Mesenchymal stem cell (in vitro differentiated cells and primary cell): ENCODE measurements around the gene HS3ST3B1.

Experiments
- DNase-seq: peaks from one replicate; pipeline ENCODE4 v3.0.0-alpha.2; 2013
- H2AFZ ChIP-seq: one replicate; pipeline ENCODE4 v1.6.1; 2013; ENCODE audit warnings: low read depth, mild to moderate bottlenecking, control low read depth, inconsistent platforms, low read length, moderate library complexity
- H2AK5ac ChIP-seq: 2 replicates; pipeline ENCODE4 v1.6.1; 2013; ENCODE audit warnings: low read length, moderate library complexity, mild to moderate bottlenecking, inconsistent platforms; ENCODE audit not compliant: severe bottlenecking
- H2BK120ac ChIP-seq: one replicate; pipeline ENCODE4 v1.6.1; 2013; ENCODE audit warnings: low read depth, mild to moderate bottlenecking, inconsistent platforms, low read length, moderate library complexity
- H2BK12ac ChIP-seq, 2 experiments: one replicate each; pipeline ENCODE4 v1.6.1; 2013; ENCODE audit warnings: inconsistent platforms in 2 of 2, low read length in 2 of 2, mild to moderate bottlenecking in 2 of 2, moderate library complexity in 2 of 2, control low read depth in 1 of 2
- H2BK15ac ChIP-seq: one replicate; pipeline ENCODE4 v1.6.1; 2013; ENCODE audit warnings: mild to moderate bottlenecking, low read depth, inconsistent platforms; ENCODE audit not compliant: poor library complexity, severe bottlenecking
- H2BK5ac ChIP-seq: 2 replicates; pipeline ENCODE4 v1.6.1; 2013; ENCODE audit warnings: low read depth, mild to moderate bottlenecking, low read length, control low read depth, inconsistent platforms; ENCODE audit not compliant: poor library complexity, severe bottlenecking
- H3K14ac ChIP-seq, 2 experiments: one replicate each; pipeline ENCODE4 v1.6.1; 2013; ENCODE audit warnings: inconsistent platforms in 2 of 2, low read length in 2 of 2, control low read depth in 1 of 2, mild to moderate bottlenecking in 1 of 2, moderate library complexity in 1 of 2
- H3K18ac ChIP-seq, 2 experiments: one replicate each; pipeline ENCODE4 v1.6.1; 2013; ENCODE audit warnings: inconsistent platforms in 2 of 2, low read length in 2 of 2, control low read depth in 1 of 2, low read depth in 1 of 2, mild to moderate bottlenecking in 1 of 2
- H3K23ac ChIP-seq, 2 experiments: one replicate each; pipeline ENCODE4 v1.6.1; 2013; ENCODE audit warnings: inconsistent platforms in 2 of 2, low read length in 2 of 2, mild to moderate bottlenecking in 2 of 2, moderate library complexity in 2 of 2, control low read depth in 1 of 2
- H3K27ac ChIP-seq: 2 replicates; pipeline ENCODE4 v1.5.1; 2013; ENCODE audit warnings: mild to moderate bottlenecking, moderate library complexity, low read length, control low read depth, inconsistent platforms; ENCODE audit not compliant: poor library complexity, severe bottlenecking
- H3K27me3 ChIP-seq, 2 experiments: 2 replicates each; pipeline versions ENCODE4 v1.6.1 to v1.7.0; 2013; ENCODE audit warnings: low read length in 2 of 2, mild to moderate bottlenecking in 2 of 2, moderate library complexity in 2 of 2, control low read depth in 1 of 2, inconsistent platforms in 1 of 2; ENCODE audit not compliant: control insufficient read depth in 1 of 2, insufficient read depth in 1 of 2
- H3K36me3 ChIP-seq, 2 experiments: 2 replicates each; pipeline versions ENCODE4 v1.6.1 to v1.7.0; 2013; ENCODE audit warnings: low read length in 2 of 2, control low read depth in 1 of 2, inconsistent platforms in 1 of 2, low read depth in 1 of 2, mild to moderate bottlenecking in 1 of 2; ENCODE audit not compliant: insufficient read depth in 2 of 2, control insufficient read depth in 1 of 2
- H3K4ac ChIP-seq, 2 experiments: one replicate each; pipeline ENCODE4 v1.6.1; 2013; ENCODE audit warnings: inconsistent platforms in 2 of 2, low read length in 2 of 2, mild to moderate bottlenecking in 2 of 2, moderate library complexity in 2 of 2, control low read depth in 1 of 2, low read depth in 1 of 2
- H3K4me1 ChIP-seq: 2 replicates; pipeline ENCODE4 v1.6.1; 2013; ENCODE audit warnings: low read depth, low read length, control low read depth; ENCODE audit not compliant: control insufficient read depth, insufficient read depth
- H3K4me2 ChIP-seq: 2 replicates; pipeline ENCODE4 v1.6.1; 2013; ENCODE audit warnings: low read length, mild to moderate bottlenecking, inconsistent platforms; ENCODE audit not compliant: poor library complexity, severe bottlenecking
- H3K4me3 ChIP-seq, 2 experiments: 2 replicates each; pipeline versions ENCODE4 v1.5.1 to v1.7.0; 2013; ENCODE audit warnings: low read length in 2 of 2, mild to moderate bottlenecking in 2 of 2, control low read depth in 1 of 2, low read depth in 1 of 2; ENCODE audit not compliant: insufficient read depth in 1 of 2
- H3K79me1 ChIP-seq: replicated peaks from 2 replicates; pipeline ENCODE4 v1.6.1; 2013; ENCODE audit warnings: mild to moderate bottlenecking, control low read depth, low read length, inconsistent platforms; ENCODE audit not compliant: poor library complexity, severe bottlenecking
- H3K9ac ChIP-seq: 2 replicates; pipeline ENCODE4 v1.7.0; 2013; ENCODE audit warnings: mild to moderate bottlenecking, low read length, moderate library complexity
- H3K9me3 ChIP-seq: 2 replicates; pipeline ENCODE4 v1.7.0; 2013; ENCODE audit warnings: mild to moderate bottlenecking, low read length; ENCODE audit not compliant: control insufficient read depth
- H4K8ac ChIP-seq: one replicate; pipeline ENCODE4 v1.6.1; 2013; ENCODE audit warnings: inconsistent platforms, mild to moderate bottlenecking, low read length, moderate library complexity
- H4K91ac ChIP-seq: one replicate; pipeline ENCODE4 v1.6.1; 2013; ENCODE audit warnings: mild to moderate bottlenecking, low read length, inconsistent platforms
- WGBS: methylation state at CpG from one replicate; pipeline ENCODE4 v1.1.7; 2013; ENCODE audit warnings: mixed read lengths; 5-methylcytosine and 5-hydroxymethylcytosine counted together

Gene HS3ST3B1

GRCh38 chr17:14317383-14317782, 16.5 kb downstream of the HS3ST3B1 start:
- Histone ChIP-seq H2AK5ac (no peak overlapping the region), H3K4me3 (no peak overlapping the region), H3K14ac (no peak overlapping the region), H3K79me1 (no peaks in the 10 kb centered on the region), H3K4ac (no peak overlapping the region), H4K8ac (no peak overlapping the region), H3K9ac (no peak overlapping the region), H3K27ac (no peak overlapping the region), H2BK5ac (no peak overlapping the region), H3K36me3 (peaks cover 0 to 26% of the 10 kb centered on the region in 2 experiments), H3K4me2 (no peak overlapping the region), H3K4me1 (peaks cover 2% of the 10 kb centered on the region), H3K18ac (no peak overlapping the region), H2AFZ (no peak overlapping the region), H3K27me3 (no peaks in the 10 kb centered on the region), H3K23ac (no peak overlapping the region), H2BK12ac (peak overlapping the region in 1 of 2 experiments; percentile 8), H3K9me3 (no peaks in the 10 kb centered on the region), H4K91ac (no peak overlapping the region), H2BK15ac (no peak overlapping the region), H2BK120ac (no peak overlapping the region)
- 35% methylated on average over 3 of the region's 3 CpGs for WGBS
- DNase-seq, result no peak

- Histone ChIP-seq H3K36me3 (peaks cover 0 to 20% of the 10 kb centered on the region in 2 experiments), H4K8ac (no peak overlapping the region), H3K27ac (no peak overlapping the region), H3K23ac (no peak overlapping the region), H2BK15ac (no peak overlapping the region), H3K14ac (no peak overlapping the region), H3K9ac (no peak overlapping the region), H3K4me2 (no peak overlapping the region), H3K27me3 (no peaks in the 10 kb centered on the region), H4K91ac (peak overlapping the region; percentile 18), H3K79me1 (no peaks in the 10 kb centered on the region), H3K4ac (no peak overlapping the region), H2AK5ac (no peak overlapping the region), H2BK12ac (no peak overlapping the region), H2BK120ac (no peak overlapping the region), H3K9me3 (no peaks in the 10 kb centered on the region), H3K4me1 (peaks cover 2% of the 10 kb centered on the region), H3K18ac (no peak overlapping the region), H3K4me3 (no peak overlapping the region), H2BK5ac (no peak overlapping the region), H2AFZ (no peak overlapping the region)
- WGBS, result 82% methylated on average over 12 of the region's 12 CpGs
- DNase-seq, result no peak
Measured at GRCh38 chr17:14318109-14318917, 17.4 kb downstream of the HS3ST3B1 start.

- Histone ChIP-seq H3K14ac (no peak overlapping the region), H3K18ac (no peak overlapping the region), H4K91ac (no peak overlapping the region), H3K23ac (no peak overlapping the region), H2AFZ (no peak overlapping the region), H3K9me3 (no peaks in the 10 kb centered on the region), H2BK15ac (no peak overlapping the region), H3K4me2 (no peak overlapping the region), H2AK5ac (no peak overlapping the region), H3K27ac (no peak overlapping the region), H2BK5ac (no peak overlapping the region), H3K4ac (no peak overlapping the region), H3K4me3 (no peak overlapping the region), H4K8ac (no peak overlapping the region), H3K9ac (no peak overlapping the region), H3K79me1 (no peaks in the 10 kb centered on the region), H3K36me3 (peaks cover 0 to 19% of the 10 kb centered on the region in 2 experiments), H3K4me1 (peaks cover 2% of the 10 kb centered on the region), H2BK12ac (no peak overlapping the region), H2BK120ac (no peak overlapping the region), H3K27me3 (no peaks in the 10 kb centered on the region)
- no peak for DNase-seq
- 97% methylated on average over 3 of the region's 4 CpGs for WGBS
Measured at GRCh38 chr17:14318918-14319205, 18.0 kb downstream of the HS3ST3B1 start.

GRCh38 chr17:14320098-14320497, 19.2 kb downstream of the HS3ST3B1 start:
- Histone ChIP-seq H3K14ac (no peak overlapping the region), H2BK12ac (peak overlapping the region in 1 of 2 experiments; percentile 56), H2BK120ac (no peak overlapping the region), H3K27me3 (no peaks in the 10 kb centered on the region), H3K79me1 (no peaks in the 10 kb centered on the region), H4K91ac (no peak overlapping the region), H2BK5ac (no peak overlapping the region), H2AK5ac (no peak overlapping the region), H2AFZ (no peak overlapping the region), H3K18ac (no peak overlapping the region), H3K9me3 (no peaks in the 10 kb centered on the region), H3K4me1 (peaks cover 2% of the 10 kb centered on the region), H4K8ac (no peak overlapping the region), H3K9ac (no peak overlapping the region), H3K4ac (no peak overlapping the region), H3K36me3 (peaks cover 0 to 9% of the 10 kb centered on the region in 2 experiments), H3K4me2 (no peak overlapping the region), H3K27ac (no peak overlapping the region), H2BK15ac (no peak overlapping the region), H3K4me3 (no peak overlapping the region), H3K23ac (no peak overlapping the region)
- DNase-seq, result no peak
- WGBS, result 93% methylated on average over 4 of the region's 4 CpGs
